Natural killer cell (primary cell): Measurements from ENCODE around the gene RND2. TPM values are rescaled to one million over a fixed set of nuclear protein-coding genes. Genes with fewer than 3 reads are reported as not detected.

ENCODE experiments used
- ATAC-seq, 3 donors: fragments of 150-1000 bp in 2 of 3; fragments of 200-7000 bp in 1 of 3; cut with Tn5 transposase; 1 replicate in 1 of 3; 2 replicates in 2 of 3; pipeline ENCODE4 v1.10.0; 2021; ENCODE audit warnings: mild to moderate bottlenecking in 2 of 3, moderate library complexity in 2 of 3
- DNase-seq, 2 donors: peaks; one replicate each; pipeline versions ENCODE4 v3.0.0 to v3.0.0-alpha.2; 2013 to 2021; ENCODE audit warnings: mixed read lengths in 1 of 2
- H3K27ac ChIP-seq: one replicate; pipeline ENCODE4 v1.5.1; 2013; ENCODE audit warnings: mild to moderate bottlenecking, low read length
- H3K27me3 ChIP-seq: one replicate; pipeline ENCODE4 v1.6.1; 2013; ENCODE audit warnings: low read length; ENCODE audit not compliant: control insufficient read depth, insufficient read depth
- H3K36me3 ChIP-seq: one replicate; pipeline ENCODE4 v1.6.1; 2013; ENCODE audit warnings: low read length; ENCODE audit not compliant: control insufficient read depth, insufficient read depth
- H3K4me1 ChIP-seq: one replicate; pipeline ENCODE4 v1.6.1; 2013; ENCODE audit warnings: low read length; ENCODE audit not compliant: control insufficient read depth, insufficient read depth
- H3K4me3 ChIP-seq: one replicate; pipeline ENCODE4 v1.5.1; 2013; ENCODE audit warnings: low read length
- H3K9me3 ChIP-seq: one replicate; pipeline ENCODE4 v1.6.1; 2013; ENCODE audit warnings: low read length; ENCODE audit not compliant: control insufficient read depth, insufficient read depth
- H3K27ac Mint-ChIP-seq, 2 donors: one replicate each; pipeline ENCODE4 v1.8.0; 2022; ENCODE audit warnings: mild to moderate bottlenecking in 2 of 2, mixed read lengths in 2 of 2, moderate library complexity in 1 of 2
- H3K27me3 Mint-ChIP-seq, 2 donors: one replicate each; pipeline ENCODE4 v1.8.0; 2022; ENCODE audit warnings: low read depth in 2 of 2, mixed read lengths in 2 of 2
- H3K36me3 Mint-ChIP-seq: one replicate; pipeline ENCODE4 v1.8.0; 2022; ENCODE audit warnings: mixed read lengths
- H3K4me1 Mint-ChIP-seq, 2 donors: one replicate each; pipeline ENCODE4 v1.8.0; 2022; ENCODE audit warnings: mixed read lengths in 2 of 2
- H3K4me3 Mint-ChIP-seq: one replicate; pipeline ENCODE4 v1.8.0; 2022; ENCODE audit warnings: mild to moderate bottlenecking, moderate library complexity, mixed read lengths
- H3K9me3 Mint-ChIP-seq, 2 donors: one replicate each; pipeline ENCODE4 v1.8.0; 2022; ENCODE audit warnings: mixed read lengths in 2 of 2
- WGBS: methylation state at CpG from one replicate; pipeline ENCODE4 v1.1.7; 2013; ENCODE audit warnings: missing lambda C conversion rate; ENCODE audit not compliant: insufficient coverage; 5-methylcytosine and 5-hydroxymethylcytosine counted together
- intact Hi-C: fragments of 100-400 bp; cut with micrococcal nuclease; formaldehyde crosslinking; loops from one replicate; pipeline ENCODE4 v1.14.2; 2022
- total RNA-seq, 4 donors: library from RNA; stranded (reverse); fragments of 120-200 nt in 1 of 4; gene quantifications; one replicate each; pipeline versions ENCODE4 v1.2.3 to v1.2.4, GENCODE V29; 2013 to 2022
- TF ChIP-seq, protein P1 (sequence below): fragments of 200-600 bp; IDR thresholded peaks from one replicate; pipeline ENCODE4 v1.8.0; 2022; ENCODE audit warnings: antibody characterized with exemption

Gene RND2
- total RNA-seq, 3 donors from 2014 or later (not counting 1 experiment from before 2014, with no cell fraction given) = 0.12 to 0.58 (median 0.14) TPM

DNA sequence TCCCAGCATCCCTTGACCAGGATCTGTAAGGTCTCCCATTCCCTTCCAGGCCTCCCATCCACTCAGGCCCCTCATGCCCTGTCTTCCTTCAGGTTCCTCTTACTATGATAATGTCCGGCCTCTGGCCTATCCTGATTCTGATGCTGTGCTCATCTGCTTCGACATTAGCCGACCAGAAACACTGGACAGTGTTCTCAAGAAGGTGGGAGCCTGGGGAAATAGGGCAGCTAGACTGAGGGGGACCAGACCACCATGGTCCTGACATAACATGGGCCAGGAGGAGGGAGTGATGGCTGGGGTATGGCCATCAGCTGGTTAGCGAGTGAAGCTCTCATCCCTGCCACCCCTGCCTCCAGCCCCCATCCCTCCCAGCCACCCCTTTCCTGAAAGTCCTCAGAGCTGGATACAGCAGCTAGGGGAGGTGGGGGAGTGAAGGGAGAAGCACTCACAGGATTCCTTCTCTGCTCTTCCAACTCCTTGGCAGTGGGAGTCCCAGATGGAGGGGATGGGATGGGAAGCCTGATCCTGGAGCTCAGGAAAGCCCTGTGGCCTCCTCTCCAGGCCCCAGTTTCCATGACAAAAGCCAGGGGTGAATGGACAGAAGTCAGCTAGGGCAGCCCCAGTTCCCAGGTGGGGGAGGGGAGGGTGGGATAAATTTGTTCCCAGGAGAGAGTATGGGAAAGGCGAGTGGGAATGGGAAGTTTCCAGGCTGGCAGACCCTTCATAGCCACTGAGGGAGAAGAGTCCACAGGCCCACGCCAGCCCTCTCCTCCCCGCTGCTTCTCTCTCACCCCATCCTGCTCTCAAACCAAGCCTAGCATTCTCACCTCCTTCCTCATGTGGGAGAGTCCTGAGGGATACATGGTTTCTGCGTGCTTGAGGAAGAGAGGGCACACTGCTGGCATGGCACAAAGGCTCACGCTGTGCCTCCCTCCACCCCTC is 2.3 kb downstream of the RND2 start:
- TF ChIP-seq, protein P1, sequence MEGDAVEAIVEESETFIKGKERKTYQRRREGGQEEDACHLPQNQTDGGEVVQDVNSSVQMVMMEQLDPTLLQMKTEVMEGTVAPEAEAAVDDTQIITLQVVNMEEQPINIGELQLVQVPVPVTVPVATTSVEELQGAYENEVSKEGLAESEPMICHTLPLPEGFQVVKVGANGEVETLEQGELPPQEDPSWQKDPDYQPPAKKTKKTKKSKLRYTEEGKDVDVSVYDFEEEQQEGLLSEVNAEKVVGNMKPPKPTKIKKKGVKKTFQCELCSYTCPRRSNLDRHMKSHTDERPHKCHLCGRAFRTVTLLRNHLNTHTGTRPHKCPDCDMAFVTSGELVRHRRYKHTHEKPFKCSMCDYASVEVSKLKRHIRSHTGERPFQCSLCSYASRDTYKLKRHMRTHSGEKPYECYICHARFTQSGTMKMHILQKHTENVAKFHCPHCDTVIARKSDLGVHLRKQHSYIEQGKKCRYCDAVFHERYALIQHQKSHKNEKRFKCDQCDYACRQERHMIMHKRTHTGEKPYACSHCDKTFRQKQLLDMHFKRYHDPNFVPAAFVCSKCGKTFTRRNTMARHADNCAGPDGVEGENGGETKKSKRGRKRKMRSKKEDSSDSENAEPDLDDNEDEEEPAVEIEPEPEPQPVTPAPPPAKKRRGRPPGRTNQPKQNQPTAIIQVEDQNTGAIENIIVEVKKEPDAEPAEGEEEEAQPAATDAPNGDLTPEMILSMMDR = no peak
- Mint-ChIP-seq H3K27ac (peak overlapping the region in 1 of 2 donors; percentile 54), H3K9me3 (no peaks in the 10 kb centered on the region), H3K4me1 (peaks cover 10 to 14% of the 10 kb centered on the region in 2 donors), H3K4me3 (peak overlapping the region; percentile 54), H3K36me3 (no peaks in the 10 kb centered on the region), H3K27me3 (no peaks in the 10 kb centered on the region)
- no peaks in the 10 kb centered on the region for H3K27me3 ChIP-seq
- no peak overlapping the region for H3K27ac ChIP-seq
- no peak overlapping the region for H3K4me3 ChIP-seq
- WGBS = 92% methylated on average over 7 of the region's 9 CpGs
- ATAC-seq = no peak
- peaks cover 23% of the 10 kb centered on the region for H3K4me1 ChIP-seq
- intact Hi-C loops = loop anchor here (10.0 kb wide), 3 partner anchors 97 to 337 kb away; partner anchors contain the start of gene BRCA1
- no peaks in the 10 kb centered on the region for H3K9me3 ChIP-seq
- no peak for DNase-seq
- H3K36me3 ChIP-seq = no peaks in the 10 kb centered on the region

DNA sequence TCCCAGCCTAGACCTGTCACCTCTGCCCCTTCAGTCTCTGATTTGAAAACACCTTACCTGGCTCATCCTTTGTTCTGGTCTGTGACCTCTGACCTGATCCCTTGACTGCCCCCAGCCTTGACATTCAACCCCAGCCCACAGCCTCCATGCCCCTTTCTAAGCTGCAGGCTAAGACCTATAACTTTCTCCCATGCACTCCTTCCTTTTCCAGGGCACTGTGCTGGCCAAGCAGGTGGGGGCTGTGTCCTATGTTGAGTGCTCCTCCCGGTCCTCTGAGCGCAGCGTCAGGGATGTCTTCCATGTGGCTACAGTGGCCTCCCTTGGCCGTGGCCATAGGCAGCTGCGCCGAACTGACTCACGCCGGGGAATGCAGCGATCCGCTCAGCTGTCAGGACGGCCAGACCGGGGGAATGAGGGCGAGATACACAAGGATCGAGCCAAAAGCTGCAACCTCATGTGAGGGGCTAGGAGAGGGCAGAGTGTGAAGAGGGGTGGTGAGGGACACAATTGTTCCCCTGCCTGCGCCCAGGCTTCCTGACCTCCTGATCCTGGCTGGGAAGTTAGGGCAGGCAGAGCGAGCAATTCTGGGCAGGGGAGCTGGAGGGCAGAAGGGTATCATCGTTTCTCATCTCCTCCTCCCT is 3.3 kb downstream of the RND2 start:
- H3K4me1 Mint-ChIP-seq = peaks cover 10 to 14% of the 10 kb centered on the region in 2 donors
- Histone ChIP-seq H3K4me3 (no peak overlapping the region), H3K27ac (no peak overlapping the region), H3K9me3 (no peaks in the 10 kb centered on the region), H3K27me3 (no peaks in the 10 kb centered on the region), H3K36me3 (no peaks in the 10 kb centered on the region), H3K4me1 (peaks cover 16% of the 10 kb centered on the region)
- H3K9me3 Mint-ChIP-seq = no peaks in the 10 kb centered on the region
- no peaks in the 10 kb centered on the region for H3K36me3 Mint-ChIP-seq
- TF ChIP-seq, protein P1 = no peak
- H3K27ac Mint-ChIP-seq = peak overlapping the region in 1 of 2 donors; percentile 54
- ATAC-seq (no peak), DNase-seq (no peak)
- WGBS = 94% methylated on average over 15 of the region's 17 CpGs
- H3K27me3 Mint-ChIP-seq = no peaks in the 10 kb centered on the region
- intact Hi-C loops = loop anchor here (10.0 kb wide), 3 partner anchors 96 to 336 kb away; partner anchors contain the start of gene BRCA1
- no peak overlapping the region for H3K4me3 Mint-ChIP-seq

DNA sequence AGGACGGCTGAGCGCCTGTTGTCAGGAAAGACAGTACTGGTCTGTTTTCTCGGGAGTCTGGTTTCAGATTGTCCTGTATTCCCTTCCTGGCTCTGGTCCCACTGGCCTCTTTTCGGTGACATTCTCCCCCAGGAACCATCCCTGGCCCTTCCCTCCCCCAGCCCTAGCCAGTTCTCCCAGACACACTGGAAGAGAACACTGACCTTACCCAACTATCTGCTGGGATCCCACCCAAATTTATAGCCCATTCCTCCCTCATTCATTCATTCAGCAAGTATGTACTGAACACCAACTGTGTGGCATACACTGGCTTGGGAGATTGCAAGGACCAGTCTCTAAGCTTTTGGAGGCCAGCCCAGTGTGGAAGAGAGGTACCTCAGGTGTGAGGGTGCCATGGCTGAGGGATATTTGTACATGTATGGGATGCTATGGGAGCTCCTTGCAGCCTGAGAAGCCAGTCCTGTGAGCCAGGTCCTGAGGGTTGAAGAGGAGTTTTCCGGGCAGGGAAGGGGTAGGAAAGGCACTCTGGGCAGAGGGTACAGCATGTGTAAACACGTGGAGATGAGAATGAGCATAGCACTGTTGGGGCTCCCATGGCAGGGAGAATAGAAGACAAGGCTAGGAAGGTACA is 5.2 kb downstream of the RND2 start:
- Mint-ChIP-seq H3K4me1 (peaks cover 0 to 4% of the 10 kb centered on the region in 2 donors), H3K4me3 (no peak overlapping the region), H3K27me3 (no peaks in the 10 kb centered on the region), H3K9me3 (no peaks in the 10 kb centered on the region), H3K27ac (no peak overlapping the region), H3K36me3 (no peaks in the 10 kb centered on the region)
- TF ChIP-seq, protein P1 = no peak
- no peak for DNase-seq
- H3K4me1 ChIP-seq = peaks cover 2% of the 10 kb centered on the region
- intact Hi-C loops = loop anchor here (5.0 kb wide), 1 partner anchor 52 kb away; no protein-coding TSS in a partner anchor
- H3K27ac ChIP-seq = no peak overlapping the region
- no peaks in the 10 kb centered on the region for H3K27me3 ChIP-seq
- ATAC-seq = no peak
- no peaks in the 10 kb centered on the region for H3K9me3 ChIP-seq
- no peaks in the 10 kb centered on the region for H3K36me3 ChIP-seq
- 84% methylated on average over 6 of the region's 6 CpGs for WGBS
- no peak overlapping the region for H3K4me3 ChIP-seq
